Vagina (tissue), 2 donors: ENCODE results near the gene SLC38A6. TPM values are rescaled to one million over a fixed set of nuclear protein-coding genes. Genes with fewer than 3 reads are reported as not detected.

ENCODE experiments used
- DNase-seq, 2 donors: peaks; one replicate each; pipeline ENCODE4 v3.0.0-alpha.2; 2017; ENCODE audit errors: extremely low spot score in 2 of 2
- H3K27ac ChIP-seq: fragments of 200-600 bp; sonication (generic); one replicate; pipeline ENCODE4 v1.5.1; 2019
- H3K27me3 ChIP-seq: fragments of 200-600 bp; sonication (generic); one replicate; pipeline ENCODE4 v1.5.1; 2019
- H3K36me3 ChIP-seq, 2 donors: fragments of 200-600 bp; sonication (generic); one replicate each; pipeline ENCODE4 v1.5.1; 2017 to 2019
- H3K4me1 ChIP-seq: fragments of 200-600 bp; sonication (generic); one replicate; pipeline ENCODE4 v1.5.1; 2019
- H3K4me3 ChIP-seq, 2 donors: fragments of 200-600 bp; sonication (generic); 1 replicate in 1 of 2; 2 replicates in 1 of 2; pipeline ENCODE4 v1.5.1; 2016 to 2019
- H3K9me3 ChIP-seq: fragments of 200-600 bp; sonication (generic); one replicate; pipeline ENCODE4 v1.5.1; 2019
- CTCF ChIP-seq, 3 experiments: fragments of 450-650 bp in 2 of 3; fragments of 200-600 bp in 1 of 3; sonication (generic) in 1 of 3; IDR thresholded peaks; one replicate each; pipeline ENCODE4 v1.5.1; 2017 to 2019; ENCODE audit warnings: antibody characterized with exemption in 3 of 3, mild to moderate bottlenecking in 2 of 3, moderate library complexity in 2 of 3
- POLR2A ChIP-seq, 2 donors: fragments of 450-650 bp; IDR thresholded peaks; one replicate each; pipeline ENCODE4 v1.6.1; 2017; ENCODE audit warnings: antibody characterized with exemption in 2 of 2, mild to moderate bottlenecking in 2 of 2, moderate library complexity in 2 of 2
- POLR2AphosphoS5 ChIP-seq, 2 donors: sonication (generic); formaldehyde crosslinking; IDR thresholded peaks; one replicate each; pipeline ENCODE4 v1.9.0; 2017; ENCODE audit warnings: antibody characterized with exemption in 2 of 2, mild to moderate bottlenecking in 2 of 2, low read depth in 1 of 2; ENCODE audit not compliant: insufficient read depth in 1 of 2
- intact Hi-C: fragments of 100-400 bp; cut with DNase I; formaldehyde crosslinking; loops from one replicate; pipeline ENCODE4 v1.15.1; 2023
- total RNA-seq: library from RNA; depleted of rRNA; stranded (reverse); fragments of >200 nt; gene quantifications from one replicate; pipeline ENCODE4 v1.2.3, GENCODE V29; 2016

Gene SLC38A6
- total RNA-seq, 1 donor from 2014 or later = 17.2 TPM

- DNase-seq = no peak
- no peaks in the 10 kb centered on the region for H3K36me3 ChIP-seq
- TF ChIP-seq CTCF (IDR thresholded peaks at IDR 0.05) (no peak), POLR2AphosphoS5 (IDR thresholded peaks at IDR 0.05; ENCODE audit: insufficient read depth in 1 of 2, low read depth in 1 of 2) (no peak), POLR2A (IDR thresholded peaks at IDR 0.05) (no peak)
These were observed 5.5 kb downstream of the SLC38A6 start for GRCh38 chr14:60986500-60986899.

GRCh38 chr14:60989599-60989998 lies 8.6 kb downstream of the SLC38A6 start:
- Histone ChIP-seq H3K36me3 (peaks cover 0 to 4% of the 10 kb centered on the region in 2 donors), H3K4me1 (peaks cover 8% of the 10 kb centered on the region), H3K27me3 (no peaks in the 10 kb centered on the region), H3K9me3 (no peaks in the 10 kb centered on the region), H3K4me3 (no peak overlapping the region), H3K27ac (peak overlapping the region; percentile 43)
- intact Hi-C loops = no loop called here
- no peak for DNase-seq
- TF ChIP-seq POLR2AphosphoS5 (IDR thresholded peaks at IDR 0.05; ENCODE audit: insufficient read depth in 1 of 2, low read depth in 1 of 2) (no peak), CTCF (IDR thresholded peaks at IDR 0.05) (no peak), POLR2A (IDR thresholded peaks at IDR 0.05) (no peak)

More at GRCh38 chr14:60986500-60986899, 5.5 kb downstream of the SLC38A6 start:
- Histone ChIP-seq H3K27ac (no peak overlapping the region), H3K9me3 (no peaks in the 10 kb centered on the region), H3K4me1 (peaks cover 29% of the 10 kb centered on the region), H3K4me3 (no peak overlapping the region), H3K27me3 (no peaks in the 10 kb centered on the region)
- intact Hi-C loops = no loop called here

GRCh38 chr14:60998617-60999016 lies 17.6 kb downstream of the SLC38A6 start:
- Histone ChIP-seq H3K27ac (no peak overlapping the region), H3K9me3 (no peaks in the 10 kb centered on the region), H3K36me3 (peaks cover 0 to 11% of the 10 kb centered on the region in 2 donors), H3K27me3 (no peaks in the 10 kb centered on the region), H3K4me1 (no peaks in the 10 kb centered on the region), H3K4me3 (no peak overlapping the region)
- intact Hi-C loops = no loop called here
- DNase-seq = no peak
- TF ChIP-seq CTCF (IDR thresholded peaks at IDR 0.05) (no peak), POLR2AphosphoS5 (IDR thresholded peaks at IDR 0.05; ENCODE audit: insufficient read depth in 1 of 2, low read depth in 1 of 2) (no peak), POLR2A (IDR thresholded peaks at IDR 0.05) (no peak)

GRCh38 chr14:60999536-60999935 lies 18.5 kb downstream of the SLC38A6 start:
- Histone ChIP-seq H3K27ac (no peak overlapping the region), H3K4me3 (no peak overlapping the region), H3K4me1 (no peaks in the 10 kb centered on the region), H3K36me3 (peaks cover 0 to 7% of the 10 kb centered on the region in 2 donors), H3K27me3 (no peaks in the 10 kb centered on the region), H3K9me3 (no peaks in the 10 kb centered on the region)
- DNase-seq = no peak
- intact Hi-C loops = no loop called here
- TF ChIP-seq POLR2A (IDR thresholded peaks at IDR 0.05) (no peak), CTCF (IDR thresholded peaks at IDR 0.05) (no peak), POLR2AphosphoS5 (IDR thresholded peaks at IDR 0.05; ENCODE audit: insufficient read depth in 1 of 2, low read depth in 1 of 2) (no peak)

GRCh38 chr14:61003571-61003970 lies 22.5 kb downstream of the SLC38A6 start:
- DNase-seq = no peak
- intact Hi-C loops = no loop called here
- Histone ChIP-seq H3K9me3 (no peaks in the 10 kb centered on the region), H3K36me3 (peaks cover 0 to under 1% of the 10 kb centered on the region in 2 donors), H3K27ac (no peak overlapping the region), H3K4me1 (no peaks in the 10 kb centered on the region), H3K4me3 (no peak overlapping the region), H3K27me3 (no peaks in the 10 kb centered on the region)
- no peak for TF ChIP-seq POLR2A (IDR thresholded peaks at IDR 0.05)
- no peak for TF ChIP-seq POLR2AphosphoS5 (IDR thresholded peaks at IDR 0.05; ENCODE audit: insufficient read depth in 1 of 2, low read depth in 1 of 2)
- TF ChIP-seq CTCF (IDR thresholded peaks at IDR 0.05) = no peak
